ENCODE data around the gene EID3.

GRCh38 chr12:104305349-104305748 is 1.8 kb downstream of the EID3 start:
- TF ChIP-seq CTCF (IDR thresholded peaks at IDR 0.05), result no peak
- TF ChIP-seq POLR2A (IDR thresholded peaks at IDR 0.05), result no peak
